Activated T-cell treated with anti-CD3 and anti-CD28 coated beads for 1 hour (primary cell): ENCODE results near the gene GOLGA6D.
"Not testable (repeated sequence)": the region's sequence is repeated elsewhere in the genome, so short reads cannot be mapped to it uniquely, and the experiment has no call there.

Experiments
- DNase-seq: peaks from one replicate; pipeline ENCODE4 v3.0.0-alpha.2; 2020; ENCODE audit warnings: low read depth

GOLGA6D gene

DNA sequence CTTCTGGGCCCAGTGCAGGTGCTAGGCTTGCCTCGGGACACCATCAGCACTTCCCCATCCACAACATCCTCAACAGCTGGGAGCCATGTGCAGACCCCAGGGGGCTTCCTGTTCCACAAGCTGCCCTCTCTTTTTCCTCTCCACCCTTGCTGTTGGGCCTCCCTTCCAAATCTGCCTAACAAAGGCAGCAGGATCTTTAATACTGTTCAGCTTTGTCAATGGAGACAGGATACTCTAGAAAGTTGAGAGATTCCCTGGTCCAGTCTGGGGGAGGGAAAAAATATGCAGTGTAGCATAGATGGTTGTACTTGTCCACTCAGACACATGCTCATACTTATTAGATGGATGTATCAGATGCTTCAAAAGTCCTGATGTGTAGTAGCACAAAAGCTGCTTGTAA, 4.1 kb upstream of the GOLGA6D start:
- DNase-seq: not testable (repeated sequence)

- DNase-seq: not testable (repeated sequence)
Observed at GRCh38 chr15:75284152-75284551, 1.5 kb downstream of the GOLGA6D start.

DNA sequence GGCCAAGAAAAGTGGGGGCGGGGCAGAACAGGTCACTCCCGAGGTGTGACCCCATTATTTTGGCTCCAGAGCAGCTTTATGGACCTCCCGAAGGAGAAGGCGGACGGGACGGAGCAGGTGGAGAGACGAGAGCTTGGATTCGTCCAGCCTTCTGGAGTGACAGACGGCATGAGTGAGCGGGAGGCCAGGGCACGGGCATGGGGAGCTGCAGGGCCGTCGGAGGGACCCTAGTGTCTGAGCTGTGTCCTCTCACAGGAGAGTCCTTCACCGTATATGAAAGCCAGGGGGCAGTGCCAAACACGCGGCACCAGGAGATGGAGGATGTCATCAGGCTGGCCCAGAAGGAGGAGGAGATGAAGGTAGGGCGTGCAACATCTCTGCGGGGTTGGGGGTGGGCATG, 11.0 kb downstream of the GOLGA6D start:
- not testable (repeated sequence) for DNase-seq

GRCh38 chr15:75298541-75299310, 16.1 kb downstream of the GOLGA6D start:
- DNase-seq: not testable (repeated sequence)

- DNase-seq: peak; percentile 49
Observed at GRCh38 chr15:75299311-75299688, 16.7 kb downstream of the GOLGA6D start.

- DNase-seq: not testable (repeated sequence)
Observed at GRCh38 chr15:75300026-75300425, 17.4 kb downstream of the GOLGA6D start.

- DNase-seq: no peak
Observed at GRCh38 chr15:75302318-75302717, 19.7 kb downstream of the GOLGA6D start.

DNA sequence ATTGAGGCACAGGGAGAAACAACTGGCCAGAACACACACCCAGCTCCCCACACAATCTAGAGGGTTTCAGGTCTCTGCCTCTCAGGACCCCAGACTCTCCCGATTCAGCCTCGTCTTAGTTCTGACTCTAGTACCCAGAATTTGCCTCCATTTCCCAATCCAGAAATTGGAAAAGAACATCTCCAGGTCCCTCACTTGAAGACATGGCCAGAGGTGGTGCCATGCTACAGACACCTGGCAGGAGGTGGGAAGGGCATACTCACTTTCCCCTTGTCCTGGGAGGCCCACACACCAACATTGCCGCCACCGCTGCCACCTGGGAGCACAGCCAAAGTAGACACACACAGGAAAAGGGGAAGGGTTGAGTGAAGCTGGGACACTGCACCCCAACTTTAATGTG, 20.1 kb downstream of the GOLGA6D start:
- DNase-seq: not testable (repeated sequence)

DNA sequence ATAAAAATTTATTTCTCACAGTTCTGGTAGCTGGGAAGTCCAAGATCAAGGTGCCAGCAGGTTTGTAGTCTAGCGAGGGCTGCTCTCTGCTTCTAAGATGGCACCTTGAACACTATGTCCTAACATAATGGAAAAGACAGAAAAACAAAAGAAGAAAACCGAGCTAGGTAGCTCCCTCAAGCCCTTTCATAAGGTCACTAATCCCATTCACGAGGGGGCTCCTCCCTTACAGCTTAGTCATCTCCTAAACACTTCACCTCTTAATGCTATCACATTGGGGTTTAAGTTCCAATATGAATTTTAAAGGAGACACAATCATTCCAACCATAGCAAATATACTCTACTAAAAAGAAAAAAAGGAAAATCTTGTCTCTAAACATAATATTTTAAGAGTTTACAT, 23.6 kb downstream of the GOLGA6D start:
- no peak for DNase-seq

DNA sequence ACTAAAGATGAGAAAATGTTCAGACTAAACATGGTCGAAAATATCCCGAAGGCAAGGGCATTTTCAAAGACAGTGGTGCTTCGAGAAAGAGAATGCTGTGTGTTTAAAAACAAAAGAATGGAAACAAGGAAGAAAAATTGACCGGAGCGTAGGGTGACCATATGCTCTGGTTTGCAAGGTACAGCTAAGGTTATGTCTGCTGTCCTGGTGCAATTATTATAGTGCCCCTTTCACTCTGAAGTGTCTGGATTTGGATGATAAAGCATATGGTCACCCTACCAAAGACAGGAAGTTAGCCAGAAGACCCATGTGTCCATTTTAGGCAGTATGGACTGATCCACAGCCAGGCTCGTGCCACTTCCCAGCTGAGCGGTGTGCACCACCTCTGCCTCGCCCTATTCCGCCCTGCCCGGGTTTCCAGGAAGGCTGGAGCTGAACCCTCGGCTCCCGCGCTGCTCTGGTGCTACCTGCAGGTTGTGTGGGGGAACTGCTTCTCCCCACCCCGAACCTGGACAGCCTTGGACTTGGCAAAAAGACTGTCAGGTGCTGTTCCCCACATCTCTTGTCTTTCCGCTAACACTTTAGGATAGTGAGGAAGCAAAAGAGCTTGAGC, 25.2 kb downstream of the GOLGA6D start:
- no peak for DNase-seq

GRCh38 chr15:75309711-75310110, 27.1 kb downstream of the GOLGA6D start:
- no peak for DNase-seq

DNA sequence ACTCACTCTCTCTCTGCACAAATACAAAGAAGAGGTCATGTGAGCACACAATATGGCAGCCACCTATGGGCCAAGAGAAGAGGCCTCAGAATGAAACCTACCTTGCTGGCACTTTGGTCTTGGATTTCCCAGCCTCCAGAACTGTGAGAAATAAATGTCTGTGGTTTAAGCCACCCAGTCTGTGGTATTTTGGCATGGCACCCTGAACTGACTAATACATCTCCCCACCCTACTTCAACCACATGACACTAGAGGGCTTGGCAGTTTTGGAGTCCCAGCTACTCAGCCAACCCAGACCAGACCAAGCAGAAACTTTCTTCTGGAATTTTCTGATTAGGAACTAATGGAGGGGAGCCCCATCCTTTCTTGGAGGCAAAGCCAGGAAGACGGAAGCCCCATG, 29.9 kb downstream of the GOLGA6D start:
- DNase-seq: not testable (repeated sequence)

GRCh38 chr15:75313116-75313845, 30.6 kb downstream of the GOLGA6D start:
- DNase-seq: no peak

DNA sequence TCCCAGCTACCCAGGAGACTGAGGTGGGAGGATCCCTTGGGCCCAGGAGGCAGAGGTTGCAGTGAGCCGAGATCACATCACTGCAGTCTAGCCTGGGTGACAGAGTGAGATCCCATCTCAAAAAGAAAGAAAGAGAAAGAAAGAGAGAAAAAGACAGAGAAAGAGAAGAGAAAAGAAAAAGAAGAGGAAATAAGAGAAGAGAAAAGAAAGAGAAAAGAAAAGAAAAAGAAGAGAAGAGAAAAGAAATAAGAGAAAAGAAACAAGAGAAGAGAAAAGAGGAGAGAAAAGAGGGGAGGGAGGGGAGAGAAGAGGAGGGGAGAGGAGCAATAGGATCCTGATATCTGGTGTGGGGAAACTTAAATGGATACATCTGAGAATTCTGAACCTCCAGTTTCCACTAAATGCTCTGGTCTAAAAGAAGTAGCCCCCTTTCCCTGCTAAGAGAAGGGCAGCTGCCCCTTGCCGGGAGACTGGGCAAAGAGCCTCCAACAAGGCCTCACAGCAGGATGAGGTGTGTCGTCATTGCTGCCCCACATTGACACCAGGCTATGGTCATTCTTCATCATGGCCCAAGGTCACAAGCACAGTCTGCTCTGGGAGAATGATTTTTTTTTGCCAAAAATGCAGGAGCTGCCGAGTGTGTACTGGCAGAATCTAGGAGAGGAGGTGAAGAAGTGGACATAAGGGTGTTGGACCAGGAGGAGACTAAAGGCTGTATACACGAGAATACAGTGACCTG, 32.1 kb downstream of the GOLGA6D start:
- no peak for DNase-seq

DNA sequence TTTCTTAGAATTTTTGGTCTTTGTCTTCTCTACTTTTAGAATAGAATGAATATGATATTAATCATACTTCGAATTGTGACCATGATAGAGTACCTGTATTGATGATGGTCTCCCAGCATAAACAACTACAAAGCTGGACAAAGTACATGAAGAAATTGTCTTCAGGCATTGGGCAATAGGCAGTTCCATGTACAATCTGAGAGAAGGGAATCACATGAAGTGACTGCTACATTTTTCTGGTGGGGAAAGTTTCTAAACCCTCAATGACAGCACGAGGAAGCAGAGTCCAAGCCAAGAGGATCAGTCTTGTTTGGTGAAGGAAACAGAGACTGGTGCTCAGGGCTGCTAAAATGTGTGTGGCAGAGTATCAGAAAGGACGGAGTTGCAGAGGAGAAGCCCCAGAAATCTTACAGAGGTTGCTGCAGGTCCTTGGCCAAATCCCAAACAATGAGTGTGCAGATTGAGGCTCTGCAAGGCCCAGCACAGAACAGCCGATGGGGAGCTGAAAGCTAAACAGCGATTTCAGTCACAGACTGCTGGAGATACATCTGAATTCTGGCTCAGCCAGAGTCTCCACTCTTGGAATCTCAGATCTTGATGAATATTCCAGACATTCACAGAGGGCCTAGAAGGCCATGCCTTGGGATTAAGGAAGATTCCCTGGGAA, 36.7 kb downstream of the GOLGA6D start:
- not testable (repeated sequence) for DNase-seq

GRCh38 chr15:75321711-75322110, 39.1 kb downstream of the GOLGA6D start:
- no peak for DNase-seq

- DNase-seq: no peak
Observed at GRCh38 chr15:75325922-75326321, 43.3 kb downstream of the GOLGA6D start.

GRCh38 chr15:75327005-75327404, 44.4 kb downstream of the GOLGA6D start:
- no peak for DNase-seq

GRCh38 chr15:75327491-75327890, 44.9 kb downstream of the GOLGA6D start:
- no peak for DNase-seq

- no peak for DNase-seq
Observed at GRCh38 chr15:75328493-75329314, 46.1 kb downstream of the GOLGA6D start.

GRCh38 chr15:75329571-75329970, 46.9 kb downstream of the GOLGA6D start:
- no peak for DNase-seq
